Measurements from ENCODE around the gene CDC7. TPM values are rescaled to one million over a fixed set of nuclear protein-coding genes. Genes with fewer than 3 reads are reported as not detected.
"Not testable (repeated sequence)": the region's sequence is repeated elsewhere in the genome, so short reads cannot be mapped to it uniquely, and the experiment has no call there.

Gene CDC7
- total RNA-seq, result 24.9 TPM

GRCh38 chr1:91500756-91501522, at the start of gene CDC7:
TSS of gene CDC7 (plus strand) at chr1:91500851. CDS start at chr1:91501717, 866 bp downstream.
- FAIRE-seq (no peak), DNase-seq (ENCODE audit: low spot score in 2 of 2) (peak; percentile 65 to 71)

GRCh38 chr1:91454136-91454535, 46.5 kb upstream of the CDC7 start:
- DNase-seq (ENCODE audit: low spot score in 2 of 2) (no peak), FAIRE-seq (no peak)

- no peak for DNase-seq (ENCODE audit: low spot score in 2 of 2)
- FAIRE-seq, result no peak
Observed at GRCh38 chr1:91455334-91455733, 45.3 kb upstream of the CDC7 start.

- DNase-seq (ENCODE audit: low spot score in 2 of 2) (no peak), FAIRE-seq (no peak)
Observed at GRCh38 chr1:91455896-91456295, 44.8 kb upstream of the CDC7 start.

GRCh38 chr1:91465350-91465749, 35.3 kb upstream of the CDC7 start:
- FAIRE-seq; DNase-seq (ENCODE audit: low spot score in 2 of 2): not testable (repeated sequence)

- no peak for DNase-seq (ENCODE audit: low spot score in 2 of 2)
- FAIRE-seq, result no peak
Observed at GRCh38 chr1:91476533-91477217, 24.0 kb upstream of the CDC7 start.

GRCh38 chr1:91487469-91487868, 13.2 kb upstream of the CDC7 start:
- no peak for DNase-seq (ENCODE audit: low spot score in 2 of 2)
- FAIRE-seq, result no peak

- FAIRE-seq (no peak), DNase-seq (ENCODE audit: low spot score in 2 of 2) (no peak)
Observed at GRCh38 chr1:91490501-91490900, 10.2 kb upstream of the CDC7 start.

GRCh38 chr1:91498035-91498434, 2.6 kb upstream of the CDC7 start:
- FAIRE-seq (no peak), DNase-seq (ENCODE audit: low spot score in 2 of 2) (no peak)

- FAIRE-seq (no peak), DNase-seq (ENCODE audit: low spot score in 2 of 2) (no peak)
Observed at GRCh38 chr1:91498498-91499245, 2.0 kb upstream of the CDC7 start.

- FAIRE-seq (no peak), DNase-seq (ENCODE audit: low spot score in 2 of 2) (no peak)
Observed at GRCh38 chr1:91499346-91499745, 1.3 kb upstream of the CDC7 start.

GRCh38 chr1:91499904-91500755, 521 bp upstream of the CDC7 start:
- no peak for FAIRE-seq
- peak in 1 of 2 donors; percentile 6 for DNase-seq (ENCODE audit: low spot score in 2 of 2)

GRCh38 chr1:91501523-91501851, 836 bp downstream of the CDC7 start:
- FAIRE-seq (no peak), DNase-seq (ENCODE audit: low spot score in 2 of 2) (peak in 1 of 2 donors; percentile 17)

- DNase-seq (ENCODE audit: low spot score in 2 of 2), result no peak
- no peak for FAIRE-seq
Observed at GRCh38 chr1:91501971-91502671, 1.5 kb downstream of the CDC7 start.

- FAIRE-seq (no peak), DNase-seq (ENCODE audit: low spot score in 2 of 2) (no peak)
Observed at GRCh38 chr1:91502672-91503184, 2.1 kb downstream of the CDC7 start.

- DNase-seq (ENCODE audit: low spot score in 2 of 2), result no peak
- FAIRE-seq, result no peak
Observed at GRCh38 chr1:91503332-91503900, 2.8 kb downstream of the CDC7 start.

GRCh38 chr1:91503975-91504530, 3.4 kb downstream of the CDC7 start:
- FAIRE-seq (no peak), DNase-seq (ENCODE audit: low spot score in 2 of 2) (no peak)

GRCh38 chr1:91505086-91505485, 4.4 kb downstream of the CDC7 start:
- DNase-seq (ENCODE audit: low spot score in 2 of 2), result no peak
- no peak for FAIRE-seq

GRCh38 chr1:91506071-91506470, 5.4 kb downstream of the CDC7 start:
- no peak for DNase-seq (ENCODE audit: low spot score in 2 of 2)
- no peak for FAIRE-seq
